ENCODE measurements around the gene RARRES2. TPM values are rescaled to one million over a fixed set of nuclear protein-coding genes. Genes with fewer than 3 reads are reported as not detected.

The RARRES2 gene
- total RNA-seq: 10.8 TPM

GRCh38 chr7:150341263-150342120, at the start of gene RARRES2:
RARRES2 (minus strand) TSS chr7:150341629; CDS start chr7:150340609, 1,020 bp downstream.

GRCh38 chr7:150378853-150379440, 37.5 kb upstream of the RARRES2 start, which contains the start of gene ZNF775:
ZNF775 (plus strand) TSS chr7:150379330; CDS start chr7:150388471, 9,141 bp downstream.

GRCh38 chr7:150368096-150368883, 26.9 kb upstream of the RARRES2 start, which contains the start of gene REPIN1:
REPIN1 (plus strand) TSS chr7:150368822; CDS start chr7:150369712, 890 bp downstream.

GRCh38 chr7:150322833-150323681, 18.4 kb downstream of the RARRES2 start, which contains the start of the genes ACTR3C and LRRC61:
ACTR3C (minus strand) TSS chr7:150323545; CDS start chr7:150295296, 28,249 bp downstream.
LRRC61 (plus strand) TSS chr7:150323355; CDS start chr7:150336862, 13,507 bp downstream.

Other genes starting within 250 kb of the RARRES2 start
- 12.9 TPM for gene LRRC61, start 18.3 kb downstream of the RARRES2 start, total RNA-seq
- 4.6 TPM for gene ACTR3C, start 18.1 kb downstream of the RARRES2 start, total RNA-seq
- 40.4 TPM for gene REPIN1, start 27.2 kb upstream of the RARRES2 start, total RNA-seq
- 7.6 TPM for gene ZNF775, start 37.7 kb upstream of the RARRES2 start, total RNA-seq
- 2.8 TPM for gene GIMAP8, start 109.0 kb upstream of the RARRES2 start, total RNA-seq
- 3.7 TPM for gene GIMAP7, start 173.2 kb upstream of the RARRES2 start, total RNA-seq
- gene GIMAP4, start 225.8 kb upstream of the RARRES2 start, total RNA-seq: 10.8 TPM

Data from diencephalon (tissue), 1 donor.